PC-3 (cell line): ENCODE measurements around the gene GP1BA.

Experiments
- CTCF ChIP-seq: fragments of 300-600 bp; sonication (generic); conservative IDR thresholded peaks from 2 replicates; pipeline ENCODE4 v1.5.1; 2017; ENCODE audit warnings: antibody characterized with exemption, low read depth, mild to moderate bottlenecking, low read length
- EZH2 ChIP-seq: fragments of 300-600 bp; sonication (generic); IDR thresholded peaks from one replicate; pipeline ENCODE4 v1.6.1; 2017; ENCODE audit warnings: antibody characterized with exemption, mild to moderate bottlenecking, low read length; ENCODE audit not compliant: unreplicated experiment
- EZH2phosphoT487 ChIP-seq: fragments of 300-600 bp; sonication (generic); IDR thresholded peaks from 2 replicates; pipeline ENCODE4 v1.6.1; 2018; ENCODE audit warnings: mild to moderate bottlenecking, antibody characterized with exemption, low read length, borderline replicate concordance

GRCh38 chr17:4978726-4979125, 46.6 kb downstream of the GP1BA start:
- TF ChIP-seq CTCF (no peak), EZH2 (no peak), EZH2phosphoT487 (no peak)
